Ovary (tissue), 3 donors: ENCODE results near the gene PDE3A.

Source experiments
- CTCF ChIP-seq, 3 donors: fragments of 450-650 bp in 2 of 3; fragments of 200-600 bp in 1 of 3; IDR thresholded peaks; one replicate each; pipeline versions ENCODE4 v1.5.1 to v1.8.0; 2016 to 2022; ENCODE audit warnings: antibody characterized with exemption in 3 of 3, mild to moderate bottlenecking in 1 of 3
- POLR2A ChIP-seq: fragments of 450-650 bp; IDR thresholded peaks from one replicate; pipeline ENCODE4 v1.6.1; 2017; ENCODE audit warnings: antibody characterized with exemption, mild to moderate bottlenecking, moderate library complexity
- donor health status: DM: no; HTN: no; CAD: no.

DNA sequence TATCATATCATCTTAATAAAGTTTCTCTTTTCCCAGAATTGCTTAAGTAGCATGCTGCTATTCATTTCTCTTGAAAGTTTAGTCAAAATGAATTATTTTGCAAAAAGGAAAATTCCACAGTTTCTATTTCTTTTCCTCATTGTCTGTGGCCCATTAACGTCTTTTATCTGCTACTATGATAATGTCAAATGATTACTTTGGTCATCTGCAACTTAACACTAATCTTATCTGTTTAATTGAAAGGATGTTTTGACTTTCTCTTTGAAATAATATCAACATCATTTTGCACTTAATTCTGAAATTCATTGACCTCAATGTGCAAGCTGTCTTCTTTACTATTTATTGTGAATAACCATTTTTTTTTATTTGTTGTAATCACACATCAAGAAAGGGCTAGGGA lies 180.3 kb downstream of the PDE3A start:
- TF ChIP-seq CTCF (IDR thresholded peaks at IDR 0.05): no peak
- no peak for TF ChIP-seq POLR2A
